ENCODE measurements around the gene SNX11.

Gene SNX11

DNA sequence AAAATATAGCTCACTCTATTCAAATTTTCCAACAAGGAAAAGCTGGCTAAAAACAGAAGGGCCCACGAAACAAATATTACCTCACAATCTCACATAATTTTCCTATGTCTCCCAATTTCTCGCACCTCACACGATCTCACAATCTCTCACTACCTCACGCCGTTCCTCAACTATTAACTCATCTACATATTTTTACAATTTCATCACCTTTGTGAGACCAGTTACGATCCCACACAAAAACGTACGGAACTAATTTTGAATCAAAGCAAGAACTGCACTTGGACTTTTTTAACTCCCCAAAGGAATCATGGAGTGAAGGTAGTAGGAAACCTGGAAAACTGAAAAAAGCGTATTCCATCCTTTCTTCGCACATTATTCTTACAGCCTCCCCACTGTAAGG is 7.4 kb upstream of the SNX11 start:
- DNase-seq, result no peak

DNA sequence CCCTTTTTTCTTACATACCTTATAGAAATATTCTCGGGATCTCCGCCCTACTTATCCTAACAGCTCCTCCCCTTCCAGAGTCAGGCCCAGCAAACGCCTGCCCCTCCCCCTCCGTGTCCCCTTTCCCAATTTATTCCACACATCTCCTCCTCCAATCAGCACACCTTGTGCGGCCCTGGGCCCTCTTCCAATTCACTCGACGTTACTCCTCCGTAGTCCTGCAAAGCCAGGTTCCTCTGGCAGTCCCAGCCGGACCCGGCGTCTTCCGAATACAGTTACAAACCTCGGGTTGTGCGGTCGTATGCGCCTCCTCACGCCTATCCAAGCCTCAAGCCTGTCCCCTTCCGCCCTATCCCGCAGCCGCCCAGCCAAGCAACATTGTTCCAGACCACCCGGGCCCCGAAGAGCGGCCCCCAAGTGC is 7.0 kb upstream of the SNX11 start:
- peak in 2 of 3 experiments; percentile 36 to 85 for DNase-seq

DNA sequence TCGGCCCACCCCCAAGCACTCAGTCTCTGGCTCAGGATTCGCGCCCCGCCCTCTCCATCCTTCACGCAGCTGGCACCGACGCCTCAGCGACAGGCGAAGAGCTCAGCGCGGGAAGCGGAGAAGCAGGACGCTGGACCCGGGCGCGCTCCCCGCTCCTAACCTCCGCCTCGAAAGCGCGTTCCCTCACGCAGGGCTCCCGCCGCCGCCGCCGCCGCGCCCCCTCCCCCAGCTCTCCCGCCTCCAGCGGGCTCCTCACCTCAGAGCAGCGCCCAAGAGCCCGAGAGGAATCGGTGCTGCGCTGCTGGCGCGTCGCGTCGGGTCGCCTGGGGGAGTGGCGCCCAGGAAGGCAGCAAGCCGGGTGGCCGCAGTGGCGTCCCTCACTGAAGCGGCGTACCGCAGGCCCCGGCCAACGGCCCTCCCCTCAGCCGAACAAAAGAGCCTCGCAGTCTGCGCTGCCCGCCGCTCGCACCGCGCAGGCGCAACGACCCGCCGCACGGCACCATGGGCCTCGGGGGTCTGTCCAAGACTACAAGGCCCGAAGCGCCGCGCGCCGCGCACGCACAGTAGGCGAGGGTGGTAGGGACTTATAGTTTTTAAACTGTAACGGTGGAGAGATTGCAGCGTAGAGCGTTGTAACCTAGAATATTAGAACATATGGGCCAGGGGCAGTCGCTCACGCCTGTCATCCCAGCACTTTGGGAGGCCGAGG is 6.4 kb upstream of the SNX11 start, which contains the start of gene CBX1:
TSS of gene CBX1 (minus strand) at position 467 of the 709 bp plus-strand sequence. CDS start 24,474 bp downstream, outside the sequence.
- peak; percentile 97 to 98 (median 97) for DNase-seq

DNA sequence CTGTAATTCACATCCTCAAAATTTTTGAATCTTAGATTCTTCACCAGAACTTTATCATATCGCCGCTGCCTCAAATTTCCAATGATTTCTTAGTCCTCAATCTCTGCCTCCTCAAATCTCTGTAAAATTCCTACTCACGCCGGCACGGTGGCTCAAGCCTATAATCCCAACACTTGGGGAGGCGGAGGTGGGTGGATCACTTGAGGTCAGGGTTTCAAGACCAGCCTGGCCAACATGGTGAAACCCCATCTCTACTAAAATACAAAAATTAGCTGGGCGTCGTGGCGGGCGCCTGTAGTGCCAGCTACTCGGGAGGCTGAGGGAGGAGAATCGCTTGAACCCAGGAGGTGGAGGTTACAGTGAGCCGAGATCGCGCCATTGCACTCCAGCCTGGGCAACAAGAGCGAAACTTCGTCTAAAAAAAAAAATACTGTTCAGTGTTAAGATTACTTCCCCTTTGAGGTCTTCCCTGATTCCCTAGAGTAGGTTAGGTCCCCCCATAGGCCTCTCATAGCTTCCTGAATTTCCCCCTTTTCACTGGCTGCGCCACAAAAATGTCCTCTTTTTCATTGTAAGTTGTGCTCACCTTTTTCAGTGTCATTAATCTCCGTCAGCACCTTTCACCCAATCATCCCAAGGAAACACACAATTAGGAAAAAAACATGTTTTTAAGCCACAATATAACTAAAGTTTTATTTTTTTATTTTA is 5.4 kb upstream of the SNX11 start:
- no peak for DNase-seq

DNA sequence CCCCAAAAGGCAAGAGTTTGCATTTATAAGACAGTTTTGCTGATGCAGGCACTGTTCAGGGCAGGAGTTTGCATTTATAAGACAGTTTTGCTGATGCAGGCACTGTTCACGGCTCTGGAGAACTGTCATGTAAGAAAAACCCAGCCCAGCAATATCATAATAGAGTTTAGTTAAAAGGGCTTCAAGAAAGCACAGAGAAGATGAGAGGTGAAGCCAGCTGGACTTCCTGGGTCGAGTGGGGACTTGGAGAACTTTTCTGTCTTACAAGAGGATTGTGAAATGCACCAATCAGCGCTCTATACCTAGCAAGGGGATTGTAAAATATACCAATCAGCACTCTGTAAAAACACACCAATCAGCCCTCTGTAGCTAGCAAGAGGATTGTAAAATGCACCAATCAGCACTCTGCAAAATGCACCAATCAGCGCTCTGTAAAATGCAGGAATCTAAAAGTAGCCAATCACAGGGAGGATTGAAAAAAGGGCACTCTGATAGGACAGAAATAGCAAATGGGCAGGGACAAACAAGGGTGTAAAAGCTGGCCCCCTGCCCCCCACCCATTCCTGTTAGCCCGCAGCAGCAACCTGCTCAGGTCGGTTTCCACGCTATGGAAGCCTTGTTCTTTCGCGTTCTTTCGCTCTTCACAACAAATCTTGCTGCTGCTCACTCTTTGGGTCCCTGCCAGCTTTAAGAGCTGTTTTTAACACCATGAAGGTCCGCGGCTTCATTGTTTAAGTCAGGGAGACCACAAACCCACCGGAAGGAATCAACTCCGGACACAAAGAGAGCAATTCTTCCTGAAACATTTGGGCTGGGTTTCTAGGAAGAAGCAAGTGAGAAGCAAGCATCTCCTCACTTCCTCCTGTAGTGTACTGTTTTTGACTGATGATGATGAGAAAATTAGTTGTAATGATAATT is 4.5 kb upstream of the SNX11 start:
- no peak for DNase-seq

DNA sequence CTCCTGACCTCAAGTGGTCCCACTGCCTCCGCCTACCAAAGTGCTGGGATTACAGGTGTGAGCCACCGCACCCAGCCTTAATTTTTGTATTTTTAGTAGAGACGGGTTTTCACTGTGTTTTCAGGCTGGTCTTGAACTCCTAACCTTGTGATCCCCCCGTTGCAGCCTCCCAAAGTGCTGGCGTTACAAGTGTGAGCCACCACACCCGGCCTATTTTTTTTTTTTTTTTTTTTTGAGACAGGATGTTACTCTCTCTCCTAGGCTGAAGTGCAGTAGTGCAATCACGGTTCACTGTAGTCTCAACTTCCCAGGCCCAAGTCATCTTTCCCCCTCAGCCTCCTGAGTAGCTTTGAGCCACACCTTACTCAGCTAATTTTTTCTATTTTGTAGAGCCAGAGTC is 3.1 kb upstream of the SNX11 start:
- no peak for DNase-seq

DNA sequence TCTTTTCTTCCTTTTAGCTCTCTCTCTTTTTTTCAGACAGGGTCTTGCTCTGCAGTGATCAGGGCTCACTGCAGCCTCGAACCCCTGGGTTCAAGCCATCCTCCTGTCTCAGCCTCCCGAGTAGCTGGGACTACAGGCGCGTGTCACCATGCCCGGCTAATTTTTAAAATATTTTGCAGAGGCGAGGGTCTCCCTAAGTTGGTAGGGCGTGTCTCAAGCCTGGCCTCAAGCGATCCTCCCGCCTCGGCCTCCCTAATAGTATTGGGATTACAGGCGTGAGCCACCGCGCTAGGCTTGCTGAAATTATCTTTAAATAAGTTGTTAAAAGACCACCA is 797 bp upstream of the SNX11 start:
- no peak for DNase-seq

DNA sequence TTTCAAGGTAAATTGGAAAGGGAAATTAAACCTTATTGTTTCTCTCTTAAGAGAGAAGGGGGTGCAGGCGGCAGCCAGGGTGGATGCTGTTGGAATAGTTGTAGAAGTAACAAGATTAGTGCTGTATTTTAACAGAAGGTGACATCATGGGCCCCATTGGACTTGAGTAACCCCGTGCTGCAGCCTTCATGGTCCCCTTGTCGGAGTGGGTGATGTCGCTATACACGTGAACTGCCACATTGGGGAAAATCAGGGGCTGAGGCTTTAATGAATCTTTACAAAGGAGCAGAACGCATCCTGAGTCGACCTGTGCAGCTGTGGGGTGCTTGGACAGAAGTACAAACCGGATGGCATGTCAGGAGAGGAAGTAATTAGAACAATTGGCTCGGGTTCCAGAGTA is 3.2 kb downstream of the SNX11 start:
- no peak for DNase-seq

DNA sequence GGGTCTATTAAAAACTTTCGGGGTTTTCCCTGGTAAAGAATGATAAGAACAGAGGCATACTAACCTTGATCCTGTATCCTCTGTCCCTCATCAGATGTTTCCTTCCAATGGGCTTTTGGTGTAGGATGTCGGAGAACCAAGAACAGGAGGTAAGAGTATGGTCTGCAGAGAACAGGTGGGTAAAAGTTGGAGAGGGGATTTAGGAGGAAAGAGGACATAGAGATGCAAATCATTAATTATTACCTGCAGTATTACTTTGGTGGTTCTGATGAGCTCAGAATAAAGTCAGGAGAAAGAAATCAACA is 4.3 kb downstream of the SNX11 start:
- DNase-seq, result no peak

DNA sequence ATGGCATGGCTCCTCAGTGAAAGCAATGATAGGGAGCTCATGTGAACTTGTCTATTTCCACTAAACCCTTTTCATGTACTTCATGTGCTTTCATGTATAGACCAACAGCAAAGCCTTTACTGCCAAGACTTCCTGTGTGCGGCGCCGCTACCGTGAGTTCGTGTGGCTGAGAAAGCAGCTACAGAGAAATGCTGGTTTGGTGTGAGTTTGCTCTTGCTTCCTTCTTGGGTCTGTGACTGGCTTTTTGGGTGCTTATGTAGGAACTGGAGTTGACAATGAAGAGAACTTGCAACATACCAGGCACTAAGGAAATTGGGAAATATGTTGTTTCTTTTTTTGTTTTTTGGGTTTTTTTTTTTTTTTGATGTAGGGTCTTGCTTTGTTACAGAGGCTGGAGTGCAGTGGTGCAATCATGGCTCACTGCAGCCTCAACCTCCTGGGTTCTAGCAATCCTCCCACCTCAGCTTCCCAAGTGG is 5.7 kb downstream of the SNX11 start:
- DNase-seq, result no peak

DNA sequence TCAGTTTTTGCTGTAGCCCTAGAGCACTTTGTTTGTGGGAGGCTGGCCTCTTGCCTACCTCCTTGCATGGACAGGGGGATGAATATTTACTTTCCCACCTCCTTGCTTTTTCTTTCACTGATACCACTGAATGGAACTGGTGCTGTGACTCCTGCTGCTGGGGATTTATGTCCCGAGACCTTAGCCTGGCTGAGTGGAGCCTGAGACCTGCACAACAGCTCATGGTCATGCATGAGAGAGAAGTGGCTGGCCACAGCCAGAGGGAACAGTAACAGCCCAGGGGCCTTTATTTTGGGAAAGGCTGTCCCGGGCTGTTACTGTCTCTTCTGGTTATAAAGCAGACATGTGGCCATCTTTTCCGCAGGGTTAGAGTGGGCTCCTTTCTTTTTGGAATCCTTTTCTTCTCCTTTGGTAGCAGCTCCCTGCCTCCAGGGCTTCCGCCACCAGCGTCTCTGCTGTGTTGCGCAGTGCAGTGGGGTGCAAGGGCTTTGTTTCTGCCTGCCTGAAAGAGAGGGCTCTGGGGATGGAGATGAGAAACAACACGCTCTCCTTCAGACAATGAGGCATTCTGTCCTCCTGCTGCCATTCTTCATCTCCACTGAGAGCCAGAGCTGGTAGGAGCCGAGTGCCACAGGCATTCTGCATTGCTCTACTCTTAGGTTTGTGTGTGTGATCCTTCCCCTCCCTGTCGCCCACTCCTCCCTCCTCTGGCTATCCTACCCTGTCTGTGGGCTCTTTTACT is 14.5 kb downstream of the SNX11 start:
- DNase-seq, result peak in 1 of 3 experiments; percentile 68

DNA sequence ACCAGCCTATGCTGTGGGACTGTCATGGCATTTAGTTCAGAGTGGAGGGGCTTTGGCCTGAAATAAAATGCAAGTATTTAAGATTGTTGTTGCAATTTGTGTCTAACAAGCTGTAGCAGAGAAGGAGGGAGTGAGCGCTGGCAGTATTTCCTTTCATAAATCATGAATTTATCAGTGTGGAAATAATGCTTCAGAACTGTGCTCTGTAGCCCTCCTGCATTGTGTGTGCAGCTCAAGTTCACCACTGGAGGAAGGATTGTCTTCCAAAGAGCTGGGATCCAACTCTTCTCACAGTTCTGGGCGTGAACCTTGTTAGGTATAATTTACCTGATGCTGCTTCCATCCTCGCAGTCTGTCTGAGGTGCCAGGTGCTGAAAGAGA is 15.1 kb downstream of the SNX11 start:
- DNase-seq, result no peak

DNA sequence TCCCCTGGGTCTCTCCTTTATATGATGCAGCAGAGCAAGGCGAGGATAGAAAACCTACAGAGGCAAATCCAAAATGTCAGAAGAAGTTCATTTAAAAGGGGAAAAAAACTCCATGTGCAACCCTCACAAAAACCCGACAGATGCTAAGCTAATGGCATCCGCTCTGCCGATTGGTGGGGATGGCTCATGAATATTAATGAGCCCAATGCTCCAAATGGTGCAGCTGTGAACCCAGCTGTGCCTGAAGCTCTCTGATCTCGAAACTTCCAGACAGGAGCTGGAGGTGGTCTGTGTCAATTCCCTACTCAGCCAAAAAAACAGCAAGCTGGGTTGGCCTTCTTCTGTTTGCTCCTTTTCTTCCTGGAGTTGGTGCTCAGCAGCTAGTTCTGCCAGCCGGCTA is 15.5 kb downstream of the SNX11 start:
- no peak for DNase-seq

DNA sequence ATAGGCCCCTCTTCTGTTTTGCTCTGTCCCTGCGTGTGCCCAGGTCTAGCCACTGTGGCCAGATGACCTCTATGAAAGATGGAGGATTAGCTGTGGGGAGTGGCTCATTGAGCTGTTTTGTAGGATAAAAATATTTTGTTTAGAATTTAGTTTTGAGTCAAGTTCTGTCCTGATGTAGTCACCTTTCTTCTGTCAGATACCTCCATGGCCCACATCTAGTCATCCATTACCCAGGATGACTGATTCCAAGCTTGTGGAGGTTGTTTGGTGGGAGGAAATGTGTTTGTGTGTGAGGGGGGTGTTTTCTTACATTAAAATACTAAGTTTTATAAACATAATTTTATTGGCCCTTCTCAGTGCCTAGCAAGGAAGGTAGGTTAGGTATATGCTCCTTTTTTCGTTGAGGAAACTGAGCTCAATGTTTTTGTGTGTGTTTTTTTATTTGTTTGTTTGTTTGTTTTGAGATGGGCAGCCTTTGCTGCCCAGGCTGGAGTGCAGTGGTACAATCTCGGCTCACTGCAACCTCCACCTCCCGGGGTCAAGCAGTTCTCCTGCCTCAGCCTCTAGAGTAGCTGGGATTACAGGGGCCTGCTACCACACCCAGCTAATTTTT is 16.3 kb downstream of the SNX11 start:
- DNase-seq, result no peak

DNA sequence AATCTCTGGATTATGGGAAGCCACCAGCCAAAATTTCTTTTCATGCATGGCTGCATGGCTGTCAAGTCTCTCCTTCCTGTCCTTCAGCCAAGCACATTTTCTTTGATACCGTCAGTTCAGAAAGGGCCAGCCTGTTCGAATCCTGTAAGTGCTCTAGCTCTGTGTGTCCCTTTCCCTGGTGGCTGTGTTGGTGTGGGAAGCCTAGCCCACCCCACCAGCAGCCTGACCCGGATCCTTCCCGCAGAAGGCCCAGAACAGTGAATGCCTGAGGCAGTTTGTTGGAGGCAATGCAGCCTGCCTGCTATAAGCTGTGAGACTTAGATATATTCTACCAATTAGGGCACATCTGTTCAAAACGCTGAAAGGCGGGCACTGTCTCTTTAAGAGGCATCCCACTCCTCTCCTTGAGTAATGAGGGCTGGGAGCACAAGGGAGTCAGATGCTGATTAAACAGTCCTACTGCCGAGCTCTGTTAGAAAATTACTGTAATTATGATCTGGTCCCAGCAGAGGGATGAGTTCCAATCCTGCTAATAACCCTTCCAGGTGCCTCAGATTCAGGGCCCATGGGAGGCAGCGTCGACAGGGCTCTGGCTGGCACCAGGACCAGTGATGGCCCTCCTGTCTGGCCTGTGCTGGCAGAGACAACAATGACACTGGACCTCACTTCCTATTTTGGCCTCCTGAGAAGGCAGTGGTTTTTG is 18.4 kb downstream of the SNX11 start:
- peak in 1 of 3 experiments; percentile 50 for DNase-seq

DNA sequence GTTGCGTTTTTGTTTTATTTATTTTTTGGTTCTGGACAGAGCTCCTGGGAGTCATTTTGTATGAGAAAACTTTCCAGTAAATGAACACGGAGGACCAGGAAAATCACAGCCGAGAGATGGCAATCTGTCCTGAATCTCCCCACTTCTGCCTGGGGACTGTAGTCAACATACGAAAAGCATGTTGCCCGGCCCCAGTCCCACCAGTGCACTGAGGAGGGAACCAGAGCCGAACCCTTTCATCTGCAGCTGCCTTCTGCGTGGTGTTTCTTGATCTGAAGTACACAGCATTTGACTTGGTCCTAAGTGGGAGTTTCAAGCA is 18.9 kb downstream of the SNX11 start:
- no peak for DNase-seq

DNA sequence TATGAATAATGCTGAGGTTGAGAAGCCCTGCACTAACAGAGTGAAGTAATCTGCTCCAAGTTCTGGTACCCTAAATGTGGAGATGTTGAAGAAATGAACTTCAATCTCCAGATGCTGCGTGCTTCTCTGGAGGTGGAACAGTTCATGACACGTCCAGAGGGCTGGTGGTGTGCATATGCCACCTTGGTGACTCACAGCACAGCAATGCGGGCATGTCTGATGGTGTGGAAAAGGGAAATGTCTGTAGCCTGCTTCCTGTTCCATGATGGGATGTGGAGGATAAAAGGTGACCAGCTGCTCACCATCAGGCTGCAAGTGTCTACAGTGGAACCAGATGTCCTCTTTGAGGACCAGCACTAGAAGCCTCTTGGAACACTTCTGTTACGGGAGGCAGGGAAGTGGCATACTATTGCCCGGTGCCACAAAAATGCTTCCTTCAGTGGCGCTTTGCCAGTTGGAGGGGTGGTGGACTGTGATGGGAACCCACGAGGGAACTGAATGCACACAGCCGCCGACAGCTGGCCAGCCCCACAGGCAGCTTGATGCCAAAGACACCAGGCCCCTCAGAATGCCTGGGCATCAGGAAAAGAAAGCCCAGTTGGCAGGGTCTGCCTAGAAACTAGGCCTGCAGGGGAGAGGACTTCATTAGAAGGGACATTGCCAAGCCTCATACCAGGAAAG is 19.9 kb downstream of the SNX11 start:
- no peak for DNase-seq

DNA sequence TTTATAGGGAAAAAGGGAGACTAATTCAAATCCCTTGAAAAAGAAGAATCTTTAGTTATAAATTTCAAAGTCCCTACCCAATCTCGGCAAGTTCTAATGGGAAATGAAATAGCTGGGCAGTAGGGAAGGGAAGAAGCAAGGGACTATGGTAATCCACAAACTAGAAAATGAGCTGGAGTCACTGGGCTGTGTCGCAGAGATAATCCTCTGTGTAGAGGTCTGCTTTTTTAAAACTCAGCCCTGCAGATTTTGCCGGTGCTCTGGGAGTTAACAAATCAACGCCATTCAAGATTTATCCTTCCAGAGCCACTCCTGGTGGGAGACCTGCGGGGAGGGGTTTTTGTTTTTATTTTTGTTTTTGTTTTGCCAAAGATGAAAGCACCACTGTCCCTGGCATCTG is 20.8 kb downstream of the SNX11 start:
- no peak for DNase-seq

DNA sequence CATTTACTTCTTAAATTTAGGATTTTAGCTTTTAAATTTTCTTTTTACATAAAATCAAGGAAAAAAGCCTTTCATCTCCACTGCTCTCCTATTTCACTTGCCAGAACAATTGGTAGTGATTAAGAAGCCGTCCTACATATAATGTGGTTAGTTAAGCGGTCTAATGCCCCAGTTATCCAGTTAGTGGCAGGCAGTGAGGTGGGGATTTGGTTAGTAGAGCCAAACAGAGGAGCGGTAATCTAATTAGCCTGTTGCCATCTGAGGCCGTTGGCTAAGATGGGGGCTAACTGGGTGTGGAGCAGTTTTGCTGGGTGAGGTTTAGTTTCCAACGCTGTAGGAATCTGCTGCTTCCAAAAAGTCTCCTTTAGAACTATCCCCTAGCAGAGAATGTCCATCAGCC is 22.4 kb downstream of the SNX11 start:
- DNase-seq, result no peak

DNA sequence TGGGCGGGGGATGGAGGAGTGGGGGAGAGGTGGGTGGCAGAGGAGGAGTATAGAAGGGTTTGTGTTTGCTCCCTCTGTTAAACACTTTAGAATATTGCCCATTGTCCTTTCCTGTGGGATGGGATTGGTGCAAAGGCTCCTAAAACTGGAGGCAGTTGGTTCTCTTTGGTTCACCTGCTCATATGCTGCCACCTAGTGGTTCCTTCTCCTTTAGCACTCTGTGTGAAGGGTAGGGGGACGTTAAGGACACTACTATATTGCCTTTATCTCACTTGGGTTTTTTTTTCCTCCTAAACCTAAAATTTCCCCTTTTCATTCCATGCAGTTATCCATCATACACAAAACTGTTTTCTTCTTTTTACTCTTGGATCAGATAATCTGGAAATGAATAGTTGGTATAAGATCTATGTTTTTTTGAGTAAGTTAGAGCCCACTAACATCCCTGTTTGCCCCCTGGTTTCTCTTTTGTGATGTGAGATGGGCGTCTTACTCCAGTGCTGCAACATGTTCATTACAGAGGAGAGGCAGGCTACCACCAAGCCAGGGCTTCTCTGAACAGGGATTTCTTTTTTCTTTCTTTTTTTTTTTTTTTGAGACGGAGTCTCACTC is 23.8 kb downstream of the SNX11 start:
- DNase-seq, result peak; percentile 60 to 86 (median 84)

DNA sequence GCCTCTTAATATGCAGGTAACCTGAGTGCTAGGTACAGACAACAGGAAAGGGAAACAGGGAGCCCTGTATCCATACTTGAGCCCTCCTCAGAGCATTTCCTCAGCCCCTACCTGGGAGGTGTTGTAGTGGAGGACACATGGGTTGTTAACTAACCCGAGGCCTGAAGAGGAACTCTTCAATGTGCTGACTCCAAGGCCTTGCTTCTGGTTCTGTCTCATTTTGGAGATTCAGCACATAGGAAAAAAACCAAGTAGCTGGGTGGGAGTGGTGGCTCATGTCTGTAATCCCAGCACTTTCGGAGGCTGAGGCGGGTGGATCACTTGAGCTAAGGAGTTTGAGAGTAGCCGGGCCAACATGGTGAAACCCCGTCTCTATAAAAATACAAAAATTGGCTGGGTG is 24.8 kb downstream of the SNX11 start:
- DNase-seq, result no peak

Measured in NCI-H1417 (cell line).